Measurements from ENCODE around the gene BMERB1.
"Not testable (repeated sequence)": the region's sequence is repeated elsewhere in the genome, so short reads cannot be mapped to it uniquely, and the experiment has no call there.

Gene BMERB1

DNA sequence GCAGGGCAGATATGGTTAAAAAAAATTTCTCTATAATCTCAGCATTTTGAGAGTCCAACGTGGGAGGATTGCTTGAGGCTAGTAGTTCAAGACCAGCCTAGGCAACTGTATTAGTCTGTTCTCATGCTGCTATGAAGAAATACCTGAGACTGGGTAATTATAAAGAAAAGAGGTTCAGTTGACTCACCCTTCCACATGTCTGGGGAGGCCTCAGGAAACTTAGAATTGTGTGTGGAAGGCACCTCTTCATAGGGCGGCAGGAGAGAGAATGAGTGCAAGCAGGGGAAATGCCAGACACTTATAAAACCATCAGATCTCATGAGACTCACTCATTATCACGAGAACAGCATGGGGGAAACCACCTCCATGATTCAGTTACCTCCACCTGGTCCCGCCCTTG, 42.6 kb downstream of the BMERB1 start:
- not testable (repeated sequence) for H3K4me1 ChIP-seq (ENCODE audit: control insufficient read depth in 2 of 2, insufficient read depth in 1 of 2, low read depth in 1 of 2, low read length in 2 of 2); H2BK120ac ChIP-seq (ENCODE audit: low read depth, low read length); H3K4ac ChIP-seq (ENCODE audit: low read length); H3K14ac ChIP-seq (ENCODE audit: low read length); H3K18ac ChIP-seq (ENCODE audit: low read length); H2AK5ac ChIP-seq (ENCODE audit: low read depth, low read length); H2AFZ ChIP-seq (ENCODE audit: low read length); H3K9ac ChIP-seq (ENCODE audit: low read depth, low read length, poor library complexity); H3K4me2 ChIP-seq (ENCODE audit: insufficient read depth, low read length, poor library complexity, severe bottlenecking); H3K4me3 ChIP-seq (ENCODE audit: low read length in 2 of 2); H2BK5ac ChIP-seq (ENCODE audit: low read length); H2BK12ac ChIP-seq (ENCODE audit: low read length); H4K91ac ChIP-seq (ENCODE audit: low read depth, low read length, poor library complexity); H2BK15ac ChIP-seq (ENCODE audit: low read length); DNase-seq (ENCODE audit: low spot score); H3K9me3 ChIP-seq (replicated peaks in 1 of 2; ENCODE audit: control insufficient read depth in 2 of 2, insufficient read depth in 1 of 2, low read depth in 1 of 2, low read length in 2 of 2); H3K79me1 ChIP-seq (ENCODE audit: low read depth, low read length); H3K27me3 ChIP-seq (ENCODE audit: control insufficient read depth in 3 of 3, insufficient read depth in 3 of 3, low read depth in 1 of 3, low read length in 3 of 3); H3K23ac ChIP-seq (ENCODE audit: low read depth, low read length, poor library complexity); H3K36me3 ChIP-seq (replicated peaks in 1 of 2; ENCODE audit: control insufficient read depth in 2 of 2, insufficient read depth in 2 of 2, low read length in 2 of 2); H3K27ac ChIP-seq (replicated peaks; ENCODE audit: low read length); H4K8ac ChIP-seq (ENCODE audit: low read depth, low read length)
- no CpG with 5 or more reads among the region's 4 CpGs for WGBS, 2 donors (ENCODE audit: extremely low coverage in 2 of 2, insufficient read length in 2 of 2, insufficient replicate concordance in 1 of 2)

DNA sequence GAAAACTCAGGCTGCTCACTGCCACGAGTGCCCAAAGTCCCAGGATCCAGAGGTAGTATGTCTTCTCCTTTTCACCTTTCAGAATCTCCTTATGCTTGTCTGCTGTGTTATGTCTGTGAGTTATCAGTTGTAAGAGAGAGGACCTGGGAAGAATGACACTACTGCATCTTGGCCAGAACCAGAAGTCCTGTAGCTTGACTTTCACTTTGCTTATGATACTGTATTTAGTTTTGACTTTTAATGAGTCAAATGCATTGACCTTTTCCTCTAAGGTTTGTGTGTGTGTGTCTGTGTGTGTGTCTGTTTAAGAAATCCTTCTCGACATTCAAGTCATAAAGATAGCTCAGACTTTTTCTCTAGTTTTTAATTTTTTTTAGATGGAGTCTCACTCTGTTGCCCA, 43.4 kb downstream of the BMERB1 start:
- Histone ChIP-seq H4K91ac (ENCODE audit: low read depth, low read length, poor library complexity) (no peak overlapping the region), H3K4me1 (ENCODE audit: control insufficient read depth in 2 of 2, insufficient read depth in 1 of 2, low read depth in 1 of 2, low read length in 2 of 2) (no peaks in the 10 kb centered on the region), H3K9ac (ENCODE audit: low read depth, low read length, poor library complexity) (no peak overlapping the region), H3K4me2 (ENCODE audit: insufficient read depth, low read length, poor library complexity, severe bottlenecking) (no peak overlapping the region), H3K23ac (ENCODE audit: low read depth, low read length, poor library complexity) (no peak overlapping the region), H2AFZ (ENCODE audit: low read length) (no peak overlapping the region), H3K14ac (ENCODE audit: low read length) (no peak overlapping the region), H3K79me1 (ENCODE audit: low read depth, low read length) (no peaks in the 10 kb centered on the region), H3K9me3 (replicated peaks in 1 of 2; ENCODE audit: control insufficient read depth in 2 of 2, insufficient read depth in 1 of 2, low read depth in 1 of 2, low read length in 2 of 2) (peaks cover 10% of the 10 kb centered on the region in 2 donors), H2BK5ac (ENCODE audit: low read length) (no peak overlapping the region), H2BK120ac (ENCODE audit: low read depth, low read length) (no peak overlapping the region), H2AK5ac (ENCODE audit: low read depth, low read length) (no peak overlapping the region), H2BK15ac (ENCODE audit: low read length) (no peak overlapping the region), H3K27ac (replicated peaks; ENCODE audit: low read length) (no peak overlapping the region), H3K18ac (ENCODE audit: low read length) (no peak overlapping the region), H3K27me3 (ENCODE audit: control insufficient read depth in 3 of 3, insufficient read depth in 3 of 3, low read depth in 1 of 3, low read length in 3 of 3) (no peaks in the 10 kb centered on the region), H3K4me3 (ENCODE audit: low read length in 2 of 2) (no peak overlapping the region), H4K8ac (ENCODE audit: low read depth, low read length) (no peak overlapping the region), H3K4ac (ENCODE audit: low read length) (no peak overlapping the region), H2BK12ac (ENCODE audit: low read length) (no peak overlapping the region), H3K36me3 (replicated peaks in 1 of 2; ENCODE audit: control insufficient read depth in 2 of 2, insufficient read depth in 2 of 2, low read length in 2 of 2) (peaks cover 0 to 5% of the 10 kb centered on the region in 2 donors)
- no CpG with 5 or more reads among the region's 2 CpGs for WGBS, 2 donors (ENCODE audit: extremely low coverage in 2 of 2, insufficient read length in 2 of 2, insufficient replicate concordance in 1 of 2)
- no peak for DNase-seq (ENCODE audit: low spot score)

- Histone ChIP-seq H3K23ac (ENCODE audit: low read depth, low read length, poor library complexity) (no peak overlapping the region), H3K36me3 (replicated peaks in 1 of 2; ENCODE audit: control insufficient read depth in 2 of 2, insufficient read depth in 2 of 2, low read length in 2 of 2) (peaks cover 0 to 3% of the 10 kb centered on the region in 2 donors), H2AFZ (ENCODE audit: low read length) (no peak overlapping the region), H3K27ac (replicated peaks; ENCODE audit: low read length) (no peak overlapping the region), H3K4me3 (ENCODE audit: low read length in 2 of 2) (no peak overlapping the region), H2AK5ac (ENCODE audit: low read depth, low read length) (no peak overlapping the region), H3K9ac (ENCODE audit: low read depth, low read length, poor library complexity) (no peak overlapping the region), H3K4me2 (ENCODE audit: insufficient read depth, low read length, poor library complexity, severe bottlenecking) (no peak overlapping the region), H4K91ac (ENCODE audit: low read depth, low read length, poor library complexity) (no peak overlapping the region), H3K14ac (ENCODE audit: low read length) (no peak overlapping the region), H2BK5ac (ENCODE audit: low read length) (no peak overlapping the region), H4K8ac (ENCODE audit: low read depth, low read length) (no peak overlapping the region), H2BK120ac (ENCODE audit: low read depth, low read length) (no peak overlapping the region), H3K27me3 (ENCODE audit: control insufficient read depth in 3 of 3, insufficient read depth in 3 of 3, low read depth in 1 of 3, low read length in 3 of 3) (no peaks in the 10 kb centered on the region), H3K18ac (ENCODE audit: low read length) (no peak overlapping the region), H2BK15ac (ENCODE audit: low read length) (no peak overlapping the region), H3K4me1 (ENCODE audit: control insufficient read depth in 2 of 2, insufficient read depth in 1 of 2, low read depth in 1 of 2, low read length in 2 of 2) (peaks cover 0 to under 1% of the 10 kb centered on the region in 2 donors), H3K4ac (ENCODE audit: low read length) (no peak overlapping the region), H3K79me1 (ENCODE audit: low read depth, low read length) (no peaks in the 10 kb centered on the region), H2BK12ac (ENCODE audit: low read length) (no peak overlapping the region), H3K9me3 (replicated peaks in 1 of 2; ENCODE audit: control insufficient read depth in 2 of 2, insufficient read depth in 1 of 2, low read depth in 1 of 2, low read length in 2 of 2) (no peaks in the 10 kb centered on the region)
- no peak for DNase-seq (ENCODE audit: low spot score)
- WGBS, 2 donors (ENCODE audit: extremely low coverage in 2 of 2, insufficient read length in 2 of 2, insufficient replicate concordance in 1 of 2) = no CpG with 5 or more reads among the region's 3 CpGs
These were observed 47.8 kb downstream of the BMERB1 start for GRCh38 chr16:15482068-15482747.

DNA sequence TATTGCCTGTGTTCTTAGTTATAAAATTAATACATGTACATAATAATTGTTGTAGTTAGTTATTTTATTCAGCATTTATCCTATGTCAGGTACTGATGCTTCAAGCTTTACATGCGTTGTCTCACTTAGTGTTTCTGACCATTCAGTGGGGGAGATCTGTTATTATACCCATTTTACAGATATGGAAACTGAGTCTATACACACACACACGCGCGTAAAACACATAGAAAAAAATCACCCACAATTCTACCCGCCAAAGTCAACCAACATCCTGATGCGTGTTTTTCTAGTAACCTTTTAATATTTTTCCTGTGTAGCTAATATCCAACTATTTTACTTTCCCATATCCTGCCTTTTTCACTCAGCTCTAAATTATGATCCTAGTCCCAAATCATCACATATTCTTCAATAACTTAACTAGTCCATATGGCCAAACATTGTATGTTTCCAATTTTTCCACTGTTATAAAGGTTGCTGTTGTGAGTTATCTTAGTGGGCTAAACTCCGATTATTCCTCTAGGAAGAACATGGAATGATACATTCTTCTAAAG, 48.4 kb downstream of the BMERB1 start:
- no peak overlapping the region for H2BK12ac ChIP-seq (ENCODE audit: low read length)
- H3K4me1 ChIP-seq (ENCODE audit: control insufficient read depth in 2 of 2, insufficient read depth in 1 of 2, low read depth in 1 of 2, low read length in 2 of 2) = peaks cover 0 to 6% of the 10 kb centered on the region in 2 donors
- no peak overlapping the region for H3K4me2 ChIP-seq (ENCODE audit: insufficient read depth, low read length, poor library complexity, severe bottlenecking)
- H4K91ac ChIP-seq (ENCODE audit: low read depth, low read length, poor library complexity) = no peak overlapping the region
- no peak overlapping the region for H3K23ac ChIP-seq (ENCODE audit: low read depth, low read length, poor library complexity)
- no peak overlapping the region for H2BK5ac ChIP-seq (ENCODE audit: low read length)
- no peak overlapping the region for H2BK120ac ChIP-seq (ENCODE audit: low read depth, low read length)
- no peaks in the 10 kb centered on the region for H3K79me1 ChIP-seq (ENCODE audit: low read depth, low read length)
- no peak overlapping the region for H2AK5ac ChIP-seq (ENCODE audit: low read depth, low read length)
- H3K27ac ChIP-seq (replicated peaks; ENCODE audit: low read length) = no peak overlapping the region
- DNase-seq (ENCODE audit: low spot score) = no peak
- H3K9ac ChIP-seq (ENCODE audit: low read depth, low read length, poor library complexity) = no peak overlapping the region
- no peaks in the 10 kb centered on the region for H3K27me3 ChIP-seq (ENCODE audit: control insufficient read depth in 3 of 3, insufficient read depth in 3 of 3, low read depth in 1 of 3, low read length in 3 of 3)
- H3K36me3 ChIP-seq (replicated peaks in 1 of 2; ENCODE audit: control insufficient read depth in 2 of 2, insufficient read depth in 2 of 2, low read length in 2 of 2) = peaks cover 0 to 3% of the 10 kb centered on the region in 2 donors
- no peak overlapping the region for H3K4ac ChIP-seq (ENCODE audit: low read length)
- no peak overlapping the region for H2BK15ac ChIP-seq (ENCODE audit: low read length)
- H3K14ac ChIP-seq (ENCODE audit: low read length) = no peak overlapping the region
- no peak overlapping the region for H2AFZ ChIP-seq (ENCODE audit: low read length)
- no CpG with 5 or more reads among the region's 7 CpGs for WGBS, 2 donors (ENCODE audit: extremely low coverage in 2 of 2, insufficient read length in 2 of 2, insufficient replicate concordance in 1 of 2)
- H3K9me3 ChIP-seq (replicated peaks in 1 of 2; ENCODE audit: control insufficient read depth in 2 of 2, insufficient read depth in 1 of 2, low read depth in 1 of 2, low read length in 2 of 2) = no peaks in the 10 kb centered on the region
- no peak overlapping the region for H4K8ac ChIP-seq (ENCODE audit: low read depth, low read length)
- no peak overlapping the region for H3K4me3 ChIP-seq (ENCODE audit: low read length in 2 of 2)
- no peak overlapping the region for H3K18ac ChIP-seq (ENCODE audit: low read length)

All from neuronal stem cell (in vitro differentiated cells).